GM20000 (cell line): ENCODE measurements around the gene TXNL4A.
"Not testable (repeated sequence)": the region's sequence is repeated elsewhere in the genome, so short reads cannot be mapped to it uniquely, and the experiment has no call there.

ENCODE experiments used
- DNase-seq: peaks from one replicate; pipeline ENCODE4 v3.0.0; 2012; ENCODE audit warnings: low spot score
- TF ChIP-seq, protein P1 (sequence below): IDR thresholded peaks from 2 replicates; pipeline ENCODE4 v1.5.1; 2012; ENCODE audit warnings: mild to moderate bottlenecking, control low read depth; ENCODE audit errors: extremely low read depth, missing control alignments

TXNL4A gene

DNA sequence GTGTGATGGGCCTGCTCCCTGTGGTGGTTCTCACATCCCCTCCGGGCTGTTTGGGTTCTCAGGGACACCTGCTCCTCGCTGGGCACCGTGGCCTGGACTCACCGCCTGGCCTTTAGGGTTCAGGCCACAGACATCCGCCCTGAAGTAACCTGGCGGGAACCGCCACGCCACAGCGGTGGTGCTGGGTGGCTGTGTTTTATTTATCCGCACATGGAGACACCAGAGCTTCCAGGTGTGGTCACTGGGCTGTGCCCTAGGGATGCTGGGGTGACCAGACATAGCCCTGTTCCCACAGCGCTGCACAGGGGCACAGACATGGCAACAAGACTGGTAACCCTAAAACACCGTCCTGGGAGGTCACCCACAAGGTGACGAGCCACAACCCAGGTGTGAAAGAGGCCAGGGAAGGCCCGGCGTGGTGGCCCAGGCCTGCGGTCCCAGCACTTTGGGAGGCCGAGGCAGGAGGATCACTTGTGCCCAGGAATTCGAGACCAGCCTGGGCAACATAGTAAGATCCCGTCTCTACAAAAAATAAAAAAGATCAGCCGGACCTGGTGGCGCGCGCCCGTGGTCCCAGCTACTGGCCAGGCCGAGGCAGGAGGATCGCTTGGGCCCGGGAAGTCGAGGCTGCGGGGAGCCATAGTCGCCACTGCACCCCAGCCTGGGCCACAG lies 24.6 kb downstream of the TXNL4A start:
- DNase-seq = no peak
- TF ChIP-seq, protein P1, sequence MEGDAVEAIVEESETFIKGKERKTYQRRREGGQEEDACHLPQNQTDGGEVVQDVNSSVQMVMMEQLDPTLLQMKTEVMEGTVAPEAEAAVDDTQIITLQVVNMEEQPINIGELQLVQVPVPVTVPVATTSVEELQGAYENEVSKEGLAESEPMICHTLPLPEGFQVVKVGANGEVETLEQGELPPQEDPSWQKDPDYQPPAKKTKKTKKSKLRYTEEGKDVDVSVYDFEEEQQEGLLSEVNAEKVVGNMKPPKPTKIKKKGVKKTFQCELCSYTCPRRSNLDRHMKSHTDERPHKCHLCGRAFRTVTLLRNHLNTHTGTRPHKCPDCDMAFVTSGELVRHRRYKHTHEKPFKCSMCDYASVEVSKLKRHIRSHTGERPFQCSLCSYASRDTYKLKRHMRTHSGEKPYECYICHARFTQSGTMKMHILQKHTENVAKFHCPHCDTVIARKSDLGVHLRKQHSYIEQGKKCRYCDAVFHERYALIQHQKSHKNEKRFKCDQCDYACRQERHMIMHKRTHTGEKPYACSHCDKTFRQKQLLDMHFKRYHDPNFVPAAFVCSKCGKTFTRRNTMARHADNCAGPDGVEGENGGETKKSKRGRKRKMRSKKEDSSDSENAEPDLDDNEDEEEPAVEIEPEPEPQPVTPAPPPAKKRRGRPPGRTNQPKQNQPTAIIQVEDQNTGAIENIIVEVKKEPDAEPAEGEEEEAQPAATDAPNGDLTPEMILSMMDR = no peak

DNA sequence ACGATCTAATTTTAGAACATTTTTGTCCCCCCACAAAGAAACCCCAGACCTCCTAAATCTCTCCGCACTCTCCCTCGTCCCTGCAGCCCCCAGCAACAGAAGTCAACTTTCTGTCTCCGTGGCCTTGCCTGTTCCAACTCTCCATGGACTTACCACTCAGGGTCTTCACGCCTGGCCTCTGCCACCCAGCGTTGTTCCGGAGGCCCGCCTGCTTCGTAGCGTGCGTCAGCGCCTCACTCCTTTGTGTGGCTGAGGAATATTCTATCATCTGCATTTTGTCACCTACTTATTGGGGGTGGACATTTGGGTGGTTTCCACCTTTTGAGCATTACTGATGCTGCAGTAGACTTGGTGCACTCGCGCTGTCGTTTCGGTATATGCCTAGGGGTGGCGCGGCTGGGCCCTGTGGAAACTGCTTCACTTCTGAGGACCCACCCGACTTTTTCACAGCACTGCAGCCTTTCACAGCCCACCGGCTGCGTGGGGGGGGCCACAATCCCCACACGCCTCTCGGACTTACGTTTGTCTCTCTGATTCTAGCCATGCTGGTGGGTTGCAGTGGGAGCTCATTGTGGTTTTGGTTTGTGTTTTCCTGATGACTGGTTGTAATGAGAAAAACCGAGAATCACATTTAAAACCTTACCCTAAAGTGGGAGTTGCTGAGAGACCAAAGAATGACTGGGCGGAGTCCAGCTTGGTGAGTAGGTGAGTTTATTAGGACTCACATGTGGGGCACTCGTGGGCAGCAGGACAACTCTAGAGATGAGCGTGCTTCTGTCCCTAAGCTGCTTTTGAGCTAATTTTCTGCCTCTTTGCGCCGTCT lies 25.3 kb downstream of the TXNL4A start:
- DNase-seq = peak; percentile 82

DNA sequence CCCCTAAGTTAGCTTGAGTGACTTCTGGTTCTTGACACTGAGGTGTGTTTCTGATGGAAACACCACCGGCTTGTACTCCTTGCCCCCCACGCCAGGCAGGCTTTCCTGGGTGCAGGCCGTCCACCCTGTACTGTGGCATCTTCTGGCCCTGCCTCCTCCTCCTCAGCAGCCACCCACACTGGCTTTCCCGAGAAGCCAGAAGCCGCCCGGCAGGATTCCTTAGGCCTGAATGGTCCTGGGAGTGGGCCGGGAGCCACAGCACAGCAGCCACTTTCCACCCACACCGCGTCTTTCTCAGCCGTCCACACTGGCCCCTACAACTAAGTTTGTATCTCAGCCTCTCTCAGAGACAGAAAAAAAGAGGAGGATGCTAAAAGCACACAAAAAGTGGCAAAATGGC lies 26.1 kb downstream of the TXNL4A start:
- DNase-seq = no peak
- TF ChIP-seq, protein P1 = no peak

More for the DNA sequence above, 25.3 kb downstream of the TXNL4A start:
- TF ChIP-seq, protein P1 = peak; percentile 33

DNA sequence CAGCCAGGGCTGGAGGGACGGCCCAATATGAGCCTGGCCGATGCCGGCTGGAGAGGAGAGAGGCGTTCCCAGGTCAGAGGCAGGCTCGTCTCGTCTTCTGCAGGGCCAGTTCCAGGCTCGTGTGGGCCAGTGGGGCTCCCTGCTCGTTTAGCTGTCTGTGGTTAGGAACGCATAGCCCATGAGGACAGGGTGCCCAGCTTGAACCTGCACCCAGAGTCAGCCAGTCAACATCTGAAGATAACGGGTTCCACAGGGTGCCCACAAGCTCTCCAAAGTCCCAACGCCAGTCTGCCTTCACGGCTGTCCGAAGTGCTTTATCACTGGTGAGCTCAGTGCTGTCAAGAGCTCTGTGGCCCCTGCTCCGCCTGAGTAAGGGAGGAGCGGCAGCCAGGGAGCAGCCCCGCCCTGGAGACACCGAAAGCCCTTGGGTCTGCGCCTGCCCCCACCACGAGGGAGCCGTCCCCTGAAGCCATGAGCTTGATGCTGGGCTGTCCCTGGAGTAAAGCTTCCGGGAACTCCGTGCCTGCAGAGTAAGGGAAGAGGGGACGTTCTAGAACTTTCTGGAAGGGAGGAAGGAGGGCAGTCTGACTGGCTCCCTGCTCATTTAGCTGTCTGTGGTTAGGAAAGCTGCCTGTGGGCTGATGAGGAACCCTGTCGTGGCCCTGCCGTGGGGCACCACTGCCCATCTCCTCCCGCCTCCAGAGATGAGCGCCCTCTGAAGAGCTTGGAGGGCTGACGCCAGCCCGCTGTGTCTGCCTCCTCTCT lies 26.7 kb downstream of the TXNL4A start:
- no peak for DNase-seq
- TF ChIP-seq, protein P1 = no peak

DNA sequence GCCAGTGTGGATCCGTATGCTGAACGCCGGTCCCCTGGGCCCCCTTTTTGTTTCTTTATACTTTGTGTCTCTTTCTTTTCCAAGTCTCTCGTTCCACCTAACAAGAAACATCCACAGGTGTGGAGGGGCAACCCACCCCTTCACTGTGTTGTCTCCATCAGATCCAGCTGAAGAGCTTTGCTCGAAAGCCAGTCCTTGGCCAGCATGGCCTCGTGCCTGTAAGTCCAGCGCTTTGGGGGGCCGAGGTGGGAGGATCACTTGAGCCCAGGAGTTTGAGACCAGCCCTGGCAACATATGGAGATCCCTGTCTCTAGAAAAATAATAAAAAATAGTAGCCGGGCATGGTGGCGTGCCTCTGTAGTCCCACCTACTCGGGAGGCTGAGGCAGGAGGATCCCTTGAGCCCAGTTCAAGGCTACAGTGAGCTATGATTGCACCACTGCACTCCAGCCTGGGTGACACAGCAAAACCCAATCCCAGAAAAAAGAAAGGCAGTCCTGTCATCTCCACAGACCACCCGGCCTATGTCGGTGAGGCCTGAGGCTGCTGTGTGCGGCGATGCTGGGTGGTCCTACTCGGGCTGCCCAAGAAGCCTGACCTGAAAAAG lies 27.3 kb downstream of the TXNL4A start:
- no peak for DNase-seq
- TF ChIP-seq, protein P1 = no peak

DNA sequence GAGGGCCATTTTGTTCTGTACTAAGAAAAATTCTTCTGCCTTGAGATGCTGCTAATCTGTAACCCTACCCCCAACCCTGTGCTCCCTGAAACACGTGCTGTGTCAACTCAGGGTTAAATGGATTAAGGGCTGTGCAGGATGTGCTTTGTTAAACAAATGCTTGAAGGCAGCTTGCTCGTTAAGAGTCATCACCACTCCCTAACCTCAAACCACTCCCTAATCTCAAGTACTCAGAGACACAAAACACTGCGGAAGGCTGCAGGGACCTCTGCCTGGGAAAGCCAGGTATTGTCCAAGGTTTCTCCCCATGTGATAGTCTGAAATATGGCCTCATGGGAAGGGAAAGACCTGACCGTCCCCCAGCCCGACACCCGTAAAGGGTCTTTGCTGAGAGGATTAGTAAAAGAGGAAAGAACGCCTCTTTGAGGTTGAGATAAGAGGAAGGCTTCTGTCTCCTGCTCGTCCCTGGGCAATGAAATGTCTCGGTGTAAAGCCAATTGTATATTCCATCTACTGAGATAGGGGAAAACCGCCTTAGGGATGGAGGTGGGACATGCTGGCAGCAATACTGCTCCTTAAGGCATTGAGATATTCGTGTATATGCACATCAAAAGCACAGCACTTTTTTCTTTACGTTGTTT lies 28.1 kb downstream of the TXNL4A start:
- DNase-seq = not testable (repeated sequence)

DNA sequence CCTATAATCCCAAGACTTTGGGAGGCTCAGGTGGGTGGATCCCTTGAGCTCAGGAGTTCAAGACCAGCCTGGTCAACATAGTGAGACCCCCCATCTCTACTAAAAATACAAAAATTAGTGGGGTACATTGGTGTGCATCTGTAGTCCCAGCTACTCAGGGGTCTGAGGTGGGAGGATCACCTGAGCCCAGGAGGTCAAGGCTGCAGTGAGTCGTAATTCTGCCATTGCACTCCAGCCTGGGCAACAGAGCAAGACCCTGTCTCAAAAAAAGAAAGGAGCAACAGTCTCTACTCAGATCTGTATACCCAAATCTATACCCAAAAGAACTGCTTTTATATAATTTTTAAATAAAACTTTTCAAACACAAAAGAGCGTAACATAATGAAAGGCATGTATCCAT lies 29.4 kb downstream of the TXNL4A start:
- no peak for DNase-seq
- TF ChIP-seq, protein P1 = no peak
